Keratinocyte (primary cell): Measurements from ENCODE around the gene GPR32. TPM values are rescaled to one million over a fixed set of nuclear protein-coding genes. Genes with fewer than 3 reads are reported as not detected.

Experiments used
- DNase-seq: peaks from one replicate; pipeline ENCODE4 v3.0.0-alpha.2; 2011; ENCODE audit warnings: low read depth, missing footprints, low spot score
- FAIRE-seq: peaks from 2 replicates; lab custom pipeline; 2011; peaks lifted over from hg19 to GRCh38; lab: Jason Lieb, UNC
- H2AFZ ChIP-seq: 2 replicates; pipeline ENCODE4 v1.6.0; 2012; ENCODE audit warnings: low read length, control low read depth, inconsistent platforms; ENCODE audit not compliant: control insufficient read depth
- H3K27ac ChIP-seq: 2 replicates; pipeline ENCODE4 v1.5.1; 2011; ENCODE audit warnings: low read length; ENCODE audit not compliant: control insufficient read depth, insufficient read depth
- H3K27me3 ChIP-seq: 3 replicates; pipeline ENCODE4 v1.6.0; 2011; ENCODE audit warnings: low read length; ENCODE audit not compliant: control insufficient read depth, insufficient read depth; ENCODE audit errors: extremely low read depth
- H3K36me3 ChIP-seq, 2 experiments: 2 replicates in 1 of 2; 3 replicates in 1 of 2; pipeline ENCODE4 v1.5.1; 2011; ENCODE audit warnings: low read length in 2 of 2, mild to moderate bottlenecking in 1 of 2; ENCODE audit not compliant: control insufficient read depth in 2 of 2, insufficient read depth in 2 of 2; ENCODE audit errors: extremely low read depth in 1 of 2
- H3K4me1 ChIP-seq: 3 replicates; pipeline ENCODE4 v1.5.1; 2011; ENCODE audit warnings: low read length; ENCODE audit not compliant: control insufficient read depth, insufficient read depth; ENCODE audit errors: extremely low read depth
- H3K4me2 ChIP-seq: 3 replicates; pipeline ENCODE4 v1.6.0; 2011; ENCODE audit warnings: low read depth, low read length; ENCODE audit not compliant: control insufficient read depth, insufficient read depth; ENCODE audit errors: extremely low read depth
- H3K4me3 ChIP-seq, 3 experiments: fragments of 200-600 bp in 1 of 3; sonication (generic) in 1 of 3; 2 replicates in 2 of 3; 3 replicates in 1 of 3; pipeline ENCODE4 v1.5.1; 2011 to 2016; ENCODE audit warnings: low read length in 3 of 3, mild to moderate bottlenecking in 3 of 3, control low read depth in 2 of 3, inconsistent platforms in 1 of 3, low read depth in 1 of 3, mixed read lengths in 1 of 3, mixed run types in 1 of 3, moderate library complexity in 1 of 3; ENCODE audit not compliant: control insufficient read depth in 2 of 3, insufficient read depth in 2 of 3; ENCODE audit errors: extremely low read depth in 1 of 3
- H3K79me2 ChIP-seq: 2 replicates; pipeline ENCODE4 v1.6.0; 2012; ENCODE audit warnings: low read length; ENCODE audit not compliant: control insufficient read depth, insufficient read depth
- H3K9ac ChIP-seq: 3 replicates; pipeline ENCODE4 v1.6.0; 2011; ENCODE audit warnings: low read length; ENCODE audit not compliant: control insufficient read depth, insufficient read depth; ENCODE audit errors: extremely low read depth
- H3K9me1 ChIP-seq: 3 replicates; pipeline ENCODE4 v1.6.0; 2011; ENCODE audit warnings: low read length; ENCODE audit not compliant: control insufficient read depth, insufficient read depth; ENCODE audit errors: extremely low read depth
- H3K9me3 ChIP-seq: 2 replicates; pipeline ENCODE4 v1.5.1; 2012; ENCODE audit warnings: low read depth, low read length; ENCODE audit not compliant: control insufficient read depth
- H4K20me1 ChIP-seq: 3 replicates; pipeline ENCODE4 v1.6.0; 2011; ENCODE audit warnings: low read length; ENCODE audit not compliant: control insufficient read depth, insufficient read depth; ENCODE audit errors: extremely low read depth
- CTCF ChIP-seq, 3 experiments: IDR thresholded peaks in 1 of 3; conservative IDR thresholded peaks in 1 of 3; optimal IDR thresholded peaks in 1 of 3; 2 replicates in 2 of 3; 3 replicates in 1 of 3; pipeline versions ENCODE3 to v1.5.1; 2011; ENCODE audit warnings: low read length in 3 of 3, mild to moderate bottlenecking in 3 of 3, moderate library complexity in 2 of 3, control low read depth in 1 of 3, inconsistent platforms in 1 of 3; ENCODE audit not compliant: insufficient read depth in 2 of 3; ENCODE audit errors: extremely low read depth in 1 of 3
- EZH2 ChIP-seq: IDR thresholded peaks from one replicate; pipeline ENCODE4 v1.6.1; 2012; ENCODE audit warnings: inconsistent platforms, mild to moderate bottlenecking, low read length, moderate library complexity
- dilution Hi-C: fragments of 300-500 bp; cut with MboI; formaldehyde crosslinking; loops from one replicate; pipeline ENCODE4 v1.7.0; 2020; ENCODE audit warnings: low sequenced_read_pairs; ENCODE audit not compliant: extremely low pct_ligation_motif_present
- polyA plus RNA-seq, 5 experiments: library from polyadenylated mRNA; depleted of rRNA in 3 of 5; stranded (reverse) in 3 of 5; stranded (forward) in 1 of 5; unstranded in 1 of 5; fragments of >200 nt; gene quantifications; 1 replicate in 1 of 5; 2 replicates in 3 of 5; 3 replicates in 1 of 5; pipeline versions ENCODE4 v1.2.1 to v1.2.3, GENCODE V29; 2011 to 2012; ENCODE audit warnings: missing spikeins in 2 of 5, low read depth in 1 of 5, low replicate concordance in 1 of 5

Gene GPR32
- polyA plus RNA-seq, 1 donor (not counting 4 experiments of a cell fraction or from before 2014, with no cell fraction given), result not detected

GRCh38 chr19:50749490-50749889, 20.8 kb upstream of the GPR32 start:
- no peaks in the 10 kb centered on the region for H3K9me3 ChIP-seq
- H3K36me3 ChIP-seq, result no peaks in the 10 kb centered on the region
- FAIRE-seq (no peak), DNase-seq (no peak)
- no peak overlapping the region for H3K4me2 ChIP-seq
- dilution Hi-C loops, result no loop called here
- H2AFZ ChIP-seq, result no peak overlapping the region
- no peaks in the 10 kb centered on the region for H3K79me2 ChIP-seq
- no peaks in the 10 kb centered on the region for H4K20me1 ChIP-seq
- no peaks in the 10 kb centered on the region for H3K9me1 ChIP-seq
- no peak for TF ChIP-seq CTCF (optimal IDR thresholded peaks at IDR 0.05 in 1 of 3, IDR thresholded peaks at IDR 0.05 in 1 of 3, conservative IDR thresholded peaks at IDR 0.05 in 1 of 3; ENCODE audit: extremely low read depth in 1 of 3, insufficient read depth in 2 of 3, low read length in 3 of 3)
- TF ChIP-seq EZH2, result no peak
- no peak overlapping the region for H3K27ac ChIP-seq
- H3K9ac ChIP-seq, result no peak overlapping the region
- no peaks in the 10 kb centered on the region for H3K4me1 ChIP-seq
- no peaks in the 10 kb centered on the region for H3K27me3 ChIP-seq
- no peak overlapping the region for H3K4me3 ChIP-seq

- dilution Hi-C loops, result no loop called here
- no peak for FAIRE-seq
- Histone ChIP-seq H3K4me2 (no peak overlapping the region), H4K20me1 (no peaks in the 10 kb centered on the region), H3K4me3 (no peak overlapping the region), H3K9me1 (no peaks in the 10 kb centered on the region), H3K36me3 (no peaks in the 10 kb centered on the region), H2AFZ (no peak overlapping the region), H3K27ac (no peak overlapping the region), H3K4me1 (no peaks in the 10 kb centered on the region), H3K9ac (no peak overlapping the region), H3K79me2 (no peaks in the 10 kb centered on the region), H3K27me3 (no peaks in the 10 kb centered on the region), H3K9me3 (no peaks in the 10 kb centered on the region)
- no peak for DNase-seq
- no peak for TF ChIP-seq CTCF (optimal IDR thresholded peaks at IDR 0.05 in 1 of 3, IDR thresholded peaks at IDR 0.05 in 1 of 3, conservative IDR thresholded peaks at IDR 0.05 in 1 of 3; ENCODE audit: extremely low read depth in 1 of 3, insufficient read depth in 2 of 3, low read length in 3 of 3)
Observed at GRCh38 chr19:50750010-50750409, 20.3 kb upstream of the GPR32 start.
